Panc1 (cell line): Measurements from ENCODE around the gene ORC6. TPM values are rescaled to one million over a fixed set of nuclear protein-coding genes. Genes with fewer than 3 reads are reported as not detected.

Experiments used
- ATAC-seq: fragments of 200-7000 bp; cut with Tn5 transposase; 2 replicates; pipeline ENCODE4 v1.9.1; 2020; ENCODE audit warnings: mild to moderate bottlenecking, moderate library complexity
- BruUV-seq: library from RNA; stranded (reverse); fragments of 400-500 nt; replicated peaks from 2 replicates; lab custom pipeline; 2021; lab: Mats Ljungman, UMichigan
- CTCF ChIA-PET: fragments of 300-600 bp; sonication (Branson Sonifier 250); formaldehyde crosslinking; loops from one replicate; lab custom pipeline; 2022; ENCODE audit warnings: antibody characterized with exemption; lab: Charles Lee
- POLR2A ChIA-PET: fragments of 300-600 bp; sonication (Branson Sonifier 250); formaldehyde crosslinking; loops from one replicate; lab custom pipeline; 2022; ENCODE audit warnings: antibody characterized with exemption; lab: Charles Lee
- DNase-seq: peaks from one replicate; pipeline ENCODE4 v3.0.0-alpha.2; 2010; ENCODE audit warnings: low read depth, low spot score
- H3K27ac ChIP-seq: 2 replicates; pipeline ENCODE4 v1.5.1; 2011; ENCODE audit warnings: mild to moderate bottlenecking, low read length, inconsistent platforms
- H3K27me3 ChIP-seq: fragments of 200-500 bp; sonication (Bioruptor generic); 2 replicates; pipeline ENCODE4 v1.6.0; 2014; ENCODE audit warnings: low read length, inconsistent platforms; ENCODE audit not compliant: control insufficient read depth, insufficient read depth
- H3K36me3 ChIP-seq: fragments of 200-500 bp; sonication (Bioruptor generic); 2 replicates; pipeline ENCODE4 v1.5.1; 2014; ENCODE audit warnings: inconsistent platforms, mild to moderate bottlenecking, low read length, moderate library complexity; ENCODE audit not compliant: control insufficient read depth, insufficient read depth
- H3K4me1 ChIP-seq: 2 replicates; pipeline ENCODE4 v1.5.1; 2011; ENCODE audit warnings: inconsistent platforms, mild to moderate bottlenecking, low read length, moderate library complexity; ENCODE audit not compliant: control insufficient read depth, insufficient read depth
- H3K4me3 ChIP-seq, 2 experiments: 2 replicates each; pipeline ENCODE4 v1.5.1; 2011 to 2012; ENCODE audit warnings: low read depth in 2 of 2, low read length in 2 of 2, mild to moderate bottlenecking in 2 of 2, inconsistent platforms in 1 of 2, moderate library complexity in 1 of 2
- H3K9me3 ChIP-seq: fragments of 200-500 bp; sonication (Bioruptor generic); 2 replicates; pipeline ENCODE4 v1.5.1; 2014; ENCODE audit warnings: low read depth, mild to moderate bottlenecking, inconsistent platforms, low read length, moderate library complexity; ENCODE audit not compliant: control insufficient read depth, insufficient read depth
- POLR2AphosphoS5 ChIP-seq: IDR thresholded peaks from 2 replicates; pipeline ENCODE4 v1.6.1; 2012; ENCODE audit warnings: mild to moderate bottlenecking, low read depth, low read length, moderate library complexity
- SIN3A ChIP-seq: IDR thresholded peaks from 2 replicates; pipeline ENCODE4 v1.6.1; 2012; ENCODE audit warnings: low read depth, mild to moderate bottlenecking, low read length, moderate library complexity, borderline replicate concordance; ENCODE audit not compliant: insufficient read depth
- TCF7L2 ChIP-seq: IDR thresholded peaks from 2 replicates; pipeline ENCODE4 v1.6.1; 2011; ENCODE audit warnings: mild to moderate bottlenecking, low read depth, low read length, inconsistent platforms
- in situ Hi-C: cut with HindIII; loops from 2 replicates; pipeline ENCODE4 v1.10.0; 2016; ENCODE audit warnings: low sequenced_read_pairs, low pct_unique_long_range_greater_than_20kb
- intact Hi-C: fragments of 100-400 bp; cut with micrococcal nuclease; formaldehyde crosslinking; loops from one replicate; pipeline ENCODE4 v1.10.0; 2022; ENCODE audit not compliant: unreplicated experiment
- total RNA-seq: library from RNA; stranded (reverse); gene quantifications from one replicate; pipeline ENCODE4 v1.2.1, GENCODE V29; 2021; ENCODE audit not compliant: unreplicated experiment
- TF ChIP-seq, protein P1 (sequence below): fragments of 450-650 bp; IDR thresholded peaks from 2 replicates; pipeline ENCODE4 v1.5.1; 2017; ENCODE audit warnings: mild to moderate bottlenecking
- TF ChIP-seq, protein P2 (sequence below), 2 experiments: IDR thresholded peaks; 2 replicates each; pipeline ENCODE4 v1.6.1; 2011 to 2012; ENCODE audit warnings: low read depth in 2 of 2, control low read depth in 1 of 2, low read length in 1 of 2, mild to moderate bottlenecking in 1 of 2, moderate library complexity in 1 of 2; ENCODE audit not compliant: insufficient read depth in 1 of 2

ORC6 gene
- total RNA-seq, 1 experiment from 2014 or later: 33.5 TPM

DNA sequence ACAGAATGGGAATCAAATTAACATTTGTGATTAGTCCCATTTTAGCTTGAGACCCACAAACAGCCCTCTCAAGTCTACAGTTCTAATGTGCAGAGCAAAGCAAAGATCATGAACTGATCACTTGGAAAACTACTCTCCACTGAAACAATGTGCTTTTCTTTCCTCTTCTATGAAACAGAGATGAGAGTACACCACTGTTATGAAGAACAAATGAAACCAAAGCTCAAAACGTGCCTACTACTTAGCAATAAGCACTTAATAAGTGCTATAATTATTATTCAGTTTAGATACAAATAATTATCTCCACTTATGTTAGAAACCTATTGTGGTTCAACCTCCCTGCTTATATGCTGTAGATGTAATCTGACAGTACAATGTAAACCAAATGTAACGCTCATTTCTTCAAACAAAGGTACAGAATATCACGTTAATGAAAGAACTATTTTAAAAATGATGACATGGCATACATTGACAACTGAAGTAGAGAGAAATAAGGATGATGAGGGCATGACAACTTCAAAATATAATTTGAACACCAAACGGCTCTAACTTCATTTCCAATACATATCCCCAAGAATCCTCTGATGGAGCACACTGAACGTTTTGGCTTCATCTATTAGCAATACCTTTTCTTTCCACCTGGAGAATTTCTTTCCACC, 2.5 kb upstream of the ORC6 start:
- no peak for ATAC-seq
- TF ChIP-seq SIN3A (no peak), POLR2AphosphoS5 (no peak), TCF7L2 (no peak)
- TF ChIP-seq, protein P1, sequence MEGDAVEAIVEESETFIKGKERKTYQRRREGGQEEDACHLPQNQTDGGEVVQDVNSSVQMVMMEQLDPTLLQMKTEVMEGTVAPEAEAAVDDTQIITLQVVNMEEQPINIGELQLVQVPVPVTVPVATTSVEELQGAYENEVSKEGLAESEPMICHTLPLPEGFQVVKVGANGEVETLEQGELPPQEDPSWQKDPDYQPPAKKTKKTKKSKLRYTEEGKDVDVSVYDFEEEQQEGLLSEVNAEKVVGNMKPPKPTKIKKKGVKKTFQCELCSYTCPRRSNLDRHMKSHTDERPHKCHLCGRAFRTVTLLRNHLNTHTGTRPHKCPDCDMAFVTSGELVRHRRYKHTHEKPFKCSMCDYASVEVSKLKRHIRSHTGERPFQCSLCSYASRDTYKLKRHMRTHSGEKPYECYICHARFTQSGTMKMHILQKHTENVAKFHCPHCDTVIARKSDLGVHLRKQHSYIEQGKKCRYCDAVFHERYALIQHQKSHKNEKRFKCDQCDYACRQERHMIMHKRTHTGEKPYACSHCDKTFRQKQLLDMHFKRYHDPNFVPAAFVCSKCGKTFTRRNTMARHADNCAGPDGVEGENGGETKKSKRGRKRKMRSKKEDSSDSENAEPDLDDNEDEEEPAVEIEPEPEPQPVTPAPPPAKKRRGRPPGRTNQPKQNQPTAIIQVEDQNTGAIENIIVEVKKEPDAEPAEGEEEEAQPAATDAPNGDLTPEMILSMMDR: no peak
- TF ChIP-seq, protein P2, sequence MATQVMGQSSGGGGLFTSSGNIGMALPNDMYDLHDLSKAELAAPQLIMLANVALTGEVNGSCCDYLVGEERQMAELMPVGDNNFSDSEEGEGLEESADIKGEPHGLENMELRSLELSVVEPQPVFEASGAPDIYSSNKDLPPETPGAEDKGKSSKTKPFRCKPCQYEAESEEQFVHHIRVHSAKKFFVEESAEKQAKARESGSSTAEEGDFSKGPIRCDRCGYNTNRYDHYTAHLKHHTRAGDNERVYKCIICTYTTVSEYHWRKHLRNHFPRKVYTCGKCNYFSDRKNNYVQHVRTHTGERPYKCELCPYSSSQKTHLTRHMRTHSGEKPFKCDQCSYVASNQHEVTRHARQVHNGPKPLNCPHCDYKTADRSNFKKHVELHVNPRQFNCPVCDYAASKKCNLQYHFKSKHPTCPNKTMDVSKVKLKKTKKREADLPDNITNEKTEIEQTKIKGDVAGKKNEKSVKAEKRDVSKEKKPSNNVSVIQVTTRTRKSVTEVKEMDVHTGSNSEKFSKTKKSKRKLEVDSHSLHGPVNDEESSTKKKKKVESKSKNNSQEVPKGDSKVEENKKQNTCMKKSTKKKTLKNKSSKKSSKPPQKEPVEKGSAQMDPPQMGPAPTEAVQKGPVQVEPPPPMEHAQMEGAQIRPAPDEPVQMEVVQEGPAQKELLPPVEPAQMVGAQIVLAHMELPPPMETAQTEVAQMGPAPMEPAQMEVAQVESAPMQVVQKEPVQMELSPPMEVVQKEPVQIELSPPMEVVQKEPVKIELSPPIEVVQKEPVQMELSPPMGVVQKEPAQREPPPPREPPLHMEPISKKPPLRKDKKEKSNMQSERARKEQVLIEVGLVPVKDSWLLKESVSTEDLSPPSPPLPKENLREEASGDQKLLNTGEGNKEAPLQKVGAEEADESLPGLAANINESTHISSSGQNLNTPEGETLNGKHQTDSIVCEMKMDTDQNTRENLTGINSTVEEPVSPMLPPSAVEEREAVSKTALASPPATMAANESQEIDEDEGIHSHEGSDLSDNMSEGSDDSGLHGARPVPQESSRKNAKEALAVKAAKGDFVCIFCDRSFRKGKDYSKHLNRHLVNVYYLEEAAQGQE (IDR thresholded peaks at IDR 0.05; ENCODE audit: insufficient read depth in 1 of 2, low read depth in 2 of 2, low read length in 1 of 2): no peak
- no TSS peak for BruUV-seq
- peak overlapping the region; percentile 85 to 94 for H3K4me3 ChIP-seq
- peaks cover 2% of the 10 kb centered on the region; the same call in 1 of the 2 replicates for H3K36me3 ChIP-seq
- in situ Hi-C loops (no loop called here), intact Hi-C loops (loop anchor here (5.0 kb wide), 1 partner anchor 105 kb away; no protein-coding TSS in a partner anchor)
- peaks cover 25% of the 10 kb centered on the region for H3K4me1 ChIP-seq
- DNase-seq: no peak
- CTCF ChIA-PET: no interaction called here
- POLR2A ChIA-PET: interaction anchor here (0.6 kb wide), 1 partner anchor 17 kb away, joined by 3 read pairs; no protein-coding TSS in a partner anchor
- no peaks in the 10 kb centered on the region for H3K9me3 ChIP-seq
- H3K27ac ChIP-seq: no peak overlapping the region; the same call in 1 of the 2 replicates
- H3K27me3 ChIP-seq: no peaks in the 10 kb centered on the region

DNA sequence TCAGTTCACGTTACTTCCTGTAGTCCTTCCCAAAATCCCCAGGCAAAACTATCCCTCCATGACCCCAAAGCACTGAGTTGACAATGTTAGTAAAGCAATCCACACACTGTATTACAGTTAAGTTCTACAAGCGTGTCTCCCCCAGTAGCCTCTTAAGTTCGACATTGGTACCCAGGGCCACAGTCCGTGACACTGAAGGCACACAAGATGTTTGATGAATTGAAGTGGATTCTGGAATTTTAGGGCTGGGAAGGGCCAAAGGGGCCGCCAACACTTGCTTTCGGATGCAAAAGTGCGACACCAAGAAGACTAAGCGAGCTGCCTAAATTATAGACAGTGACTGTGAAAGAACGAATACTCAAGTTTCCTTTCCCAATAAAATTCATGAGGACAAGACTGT, 2.0 kb upstream of the ORC6 start:
- BruUV-seq: TSS peak; percentile 77
- intact Hi-C loops: loop anchor here (5.0 kb wide), 1 partner anchor 105 kb away; no protein-coding TSS in a partner anchor
- Histone ChIP-seq H3K36me3 (peaks cover 2% of the 10 kb centered on the region; the same call in 1 of the 2 replicates), H3K27me3 (no peaks in the 10 kb centered on the region), H3K4me3 (peak overlapping the region; percentile 85 to 94), H3K4me1 (peaks cover 25% of the 10 kb centered on the region), H3K9me3 (no peaks in the 10 kb centered on the region), H3K27ac (peak overlapping the region; percentile 91)
- ATAC-seq: no peak
- in situ Hi-C loops: no loop called here
- POLR2A ChIA-PET: no interaction called here
- CTCF ChIA-PET: no interaction called here
- TF ChIP-seq TCF7L2 (no peak), POLR2AphosphoS5 (no peak), SIN3A (no peak)
- TF ChIP-seq, protein P1: no peak
- TF ChIP-seq, protein P2 (IDR thresholded peaks at IDR 0.05; ENCODE audit: insufficient read depth in 1 of 2, low read depth in 2 of 2, low read length in 1 of 2): no peak
- DNase-seq: no peak
